ENCODE results near the gene TOLLIP. TPM values are rescaled to one million over a fixed set of nuclear protein-coding genes. Genes with fewer than 3 reads are reported as not detected.

Gene TOLLIP
- polyA plus RNA-seq, 2 of the 4 experiments (the other 2 are of a cell fraction) = 26.5 to 37.9 TPM

GRCh38 chr11:1263010-1263409, 46.4 kb downstream of the TOLLIP start:
- DNase-seq (ENCODE audit: low read depth in 1 of 2, low spot score in 1 of 2) = no peak
- 46% methylated on average over 3 of the region's 7 CpGs for WGBS (ENCODE audit: missing lambda C conversion rate)
- H3K4me1 ChIP-seq = peaks cover 17% of the 10 kb centered on the region; the same call in 2 of the 3 replicates

DNA sequence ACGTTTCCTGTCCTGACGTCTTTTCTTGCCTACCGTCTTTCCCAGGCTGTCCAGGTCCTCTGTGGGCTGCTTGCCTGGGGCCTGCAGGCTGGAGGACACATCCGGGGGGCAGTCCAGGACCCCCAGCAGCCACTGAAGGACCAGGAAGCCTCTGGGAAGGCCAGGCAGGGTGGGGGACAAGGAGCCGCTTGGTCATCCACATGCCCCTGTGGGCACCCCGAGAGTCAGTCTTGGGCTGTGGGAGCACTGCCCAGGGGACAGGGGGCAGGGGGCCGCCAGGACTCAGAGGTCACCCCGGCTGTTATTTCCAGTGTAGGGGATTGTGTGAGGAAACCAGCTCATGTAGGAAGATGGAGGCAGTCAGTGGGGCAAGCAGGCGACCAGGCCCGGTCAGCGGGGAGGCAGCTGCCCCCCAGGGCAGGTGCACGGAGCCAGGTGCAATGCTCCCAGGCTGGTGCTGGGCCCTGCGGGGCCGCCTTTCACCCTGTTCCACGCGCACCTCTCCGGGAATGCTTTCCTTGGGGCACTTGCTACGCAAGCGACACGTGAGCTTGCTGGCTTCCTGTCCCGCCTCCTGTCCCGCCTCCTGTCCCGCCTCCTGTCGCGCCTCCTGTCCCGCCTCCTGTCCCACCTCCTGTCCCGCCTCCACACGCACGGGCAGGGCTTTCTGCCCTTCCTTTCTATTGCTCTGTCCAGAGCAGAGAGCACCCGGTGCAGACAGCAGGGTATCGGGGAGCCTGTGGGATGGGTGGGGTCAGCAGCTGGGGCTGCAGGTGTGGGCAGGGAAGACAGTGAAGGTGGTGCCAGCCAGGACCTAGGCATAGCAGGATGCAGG, 47.0 kb downstream of the TOLLIP start:
- DNase-seq (ENCODE audit: low read depth in 1 of 2, low spot score in 1 of 2) (peak; percentile 67 to 94), ATAC-seq (peak; percentile 84 to 86), FAIRE-seq (no peak)
- Histone ChIP-seq H3K4me2 (peak overlapping the region; percentile 91), H3K9me3 (peaks cover 10% of the 10 kb centered on the region; the same call in 2 of the 3 replicates), H3K4me1 (peaks cover 17% of the 10 kb centered on the region; the same call in 2 of the 3 replicates), H3K27ac (peak overlapping the region; percentile 84 to 92), H3K4me3 (peak overlapping the region; percentile 50)
- POLR2A ChIA-PET = interaction anchor here (0.5 to 1.2 kb wide), 3 partner anchors 9 to 275 kb away, joined by 3 to 4 read pairs (median 4); no protein-coding TSS in a partner anchor
- CTCF ChIA-PET = interaction anchor here (0.9 to 1.7 kb wide), 4 partner anchors 9 to 146 kb away, joined by 3 to 6 read pairs (median 3); partner anchors contain the start of gene TOLLIP
- TF ChIP-seq PHF8 (IDR thresholded peaks at IDR 0.05; ENCODE audit: borderline replicate concordance, low read depth) (peak; percentile 57; the same call in 1 of the 2 replicates), CHD4 (IDR thresholded peaks at IDR 0.05; ENCODE audit: borderline replicate concordance) (no peak), MYC (IDR thresholded peaks at IDR 0.05; ENCODE audit: borderline replicate concordance, low read length) (peak; percentile 67; the same call in 1 of the 2 replicates), USF2 (IDR thresholded peaks at IDR 0.05) (peak; percentile 87), CHD2 (IDR thresholded peaks at IDR 0.05; ENCODE audit: low read length, partially characterized antibody) (no peak), HOXA7 (CRISPR knock-in tag; IDR thresholded peaks at IDR 0.05) (no peak), POLR2A (IDR thresholded peaks at IDR 0.05; ENCODE audit: low read length) (peak; percentile 64), HOXB13 (CRISPR knock-in tag; IDR thresholded peaks at IDR 0.05; ENCODE audit: low read depth) (0 out of 2 replicates have a peak, but pooled peaks have one; percentile 53), BHLHE40 (IDR thresholded peaks at IDR 0.05; ENCODE audit: low read depth, low read length) (peak; percentile 94), JUN (IDR thresholded peaks at IDR 0.05) (peak; percentile 68 to 79; a peak in 4 of 5 replicates)
- TF ChIP-seq, protein P1, sequence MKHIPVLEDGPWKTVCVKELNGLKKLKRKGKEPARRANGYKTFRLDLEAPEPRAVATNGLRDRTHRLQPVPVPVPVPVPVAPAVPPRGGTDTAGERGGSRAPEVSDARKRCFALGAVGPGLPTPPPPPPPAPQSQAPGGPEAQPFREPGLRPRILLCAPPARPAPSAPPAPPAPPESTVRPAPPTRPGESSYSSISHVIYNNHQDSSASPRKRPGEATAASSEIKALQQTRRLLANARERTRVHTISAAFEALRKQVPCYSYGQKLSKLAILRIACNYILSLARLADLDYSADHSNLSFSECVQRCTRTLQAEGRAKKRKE (CRISPR knock-in tag; IDR thresholded peaks at IDR 0.05; ENCODE audit: low read depth) = no peak
- TF ChIP-seq, protein P2, sequence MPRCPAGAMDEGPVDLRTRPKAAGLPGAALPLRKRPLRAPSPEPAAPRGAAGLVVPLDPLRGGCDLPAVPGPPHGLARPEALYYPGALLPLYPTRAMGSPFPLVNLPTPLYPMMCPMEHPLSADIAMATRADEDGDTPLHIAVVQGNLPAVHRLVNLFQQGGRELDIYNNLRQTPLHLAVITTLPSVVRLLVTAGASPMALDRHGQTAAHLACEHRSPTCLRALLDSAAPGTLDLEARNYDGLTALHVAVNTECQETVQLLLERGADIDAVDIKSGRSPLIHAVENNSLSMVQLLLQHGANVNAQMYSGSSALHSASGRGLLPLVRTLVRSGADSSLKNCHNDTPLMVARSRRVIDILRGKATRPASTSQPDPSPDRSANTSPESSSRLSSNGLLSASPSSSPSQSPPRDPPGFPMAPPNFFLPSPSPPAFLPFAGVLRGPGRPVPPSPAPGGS (IDR thresholded peaks at IDR 0.05) = peak; percentile 52; the same call in 1 of the 3 replicates
- TF ChIP-seq, protein P3, sequence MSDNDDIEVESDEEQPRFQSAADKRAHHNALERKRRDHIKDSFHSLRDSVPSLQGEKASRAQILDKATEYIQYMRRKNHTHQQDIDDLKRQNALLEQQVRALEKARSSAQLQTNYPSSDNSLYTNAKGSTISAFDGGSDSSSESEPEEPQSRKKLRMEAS (IDR thresholded peaks at IDR 0.05) = peak; percentile 88
- 13% methylated on average over 28 of the region's 31 CpGs for WGBS (ENCODE audit: missing lambda C conversion rate)

More at GRCh38 chr11:1263010-1263409, 46.4 kb downstream of the TOLLIP start:
- H3K4me3 ChIP-seq = peak overlapping the region; percentile 50; the same call in 2 of the 3 replicates
- FAIRE-seq = no peak
- H3K4me2 ChIP-seq = peak overlapping the region; percentile 91
- H3K27ac ChIP-seq = peak overlapping the region; percentile 84 to 92
- peaks cover 10% of the 10 kb centered on the region; the same call in 2 of the 3 replicates for H3K9me3 ChIP-seq
- ATAC-seq = peak in 1 of 2 experiments; percentile 25; a peak in 2 of 6 replicates
- ChIA-PET POLR2A (interaction anchor here (0.5 to 1.2 kb wide), 3 partner anchors 10 to 274 kb away, joined by 3 to 4 read pairs (median 4); no protein-coding TSS in a partner anchor), CTCF (interaction anchor here (0.9 to 1.7 kb wide), 4 partner anchors 9 to 147 kb away, joined by 3 to 6 read pairs (median 3); partner anchors contain the start of gene TOLLIP)
- TF ChIP-seq, protein P3 (IDR thresholded peaks at IDR 0.05) = no peak
- TF ChIP-seq ZFP36 (IDR thresholded peaks at IDR 0.05; ENCODE audit: borderline replicate concordance, partially characterized antibody) (no peak), RNF2 (IDR thresholded peaks at IDR 0.05; ENCODE audit: borderline replicate concordance, low read depth) (no peak), EHMT2 (IDR thresholded peaks at IDR 0.05; ENCODE audit: low read depth) (no peak), HEYL (CRISPR knock-in tag; IDR thresholded peaks at IDR 0.05) (no peak), HDAC2 (IDR thresholded peaks at IDR 0.05) (no peak), TFCP2L1 (CRISPR knock-in tag; IDR thresholded peaks at IDR 0.05) (no peak), PBX3 (IDR thresholded peaks at IDR 0.05) (no peak), FOSB (CRISPR knock-in tag; IDR thresholded peaks at IDR 0.05) (no peak)
- TF ChIP-seq, protein P4, sequence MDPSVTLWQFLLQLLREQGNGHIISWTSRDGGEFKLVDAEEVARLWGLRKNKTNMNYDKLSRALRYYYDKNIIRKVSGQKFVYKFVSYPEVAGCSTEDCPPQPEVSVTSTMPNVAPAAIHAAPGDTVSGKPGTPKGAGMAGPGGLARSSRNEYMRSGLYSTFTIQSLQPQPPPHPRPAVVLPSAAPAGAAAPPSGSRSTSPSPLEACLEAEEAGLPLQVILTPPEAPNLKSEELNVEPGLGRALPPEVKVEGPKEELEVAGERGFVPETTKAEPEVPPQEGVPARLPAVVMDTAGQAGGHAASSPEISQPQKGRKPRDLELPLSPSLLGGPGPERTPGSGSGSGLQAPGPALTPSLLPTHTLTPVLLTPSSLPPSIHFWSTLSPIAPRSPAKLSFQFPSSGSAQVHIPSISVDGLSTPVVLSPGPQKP (IDR thresholded peaks at IDR 0.05; ENCODE audit: low read depth, low read length) = no peak

Data from A549 (cell line).